Pancreas (tissue), 10 donors: ENCODE results near the gene SGTA. TPM values are rescaled to one million over a fixed set of nuclear protein-coding genes. Genes with fewer than 3 reads are reported as not detected.

ENCODE experiments used
- ATAC-seq, 4 donors: fragments of 200-7000 bp; cut with Tn5 transposase; one replicate each; pipeline versions ENCODE4 v1.8.0 to v1.9.1; 2020; ENCODE audit warnings: mild to moderate bottlenecking in 4 of 4, moderate library complexity in 4 of 4
- DNase-seq, 6 donors: peaks; one replicate each; pipeline ENCODE4 v3.0.0-alpha.2; 2020
- FAIRE-seq: peaks from 2 replicates; lab custom pipeline; 2012; peaks lifted over from hg19 to GRCh38; lab: Jason Lieb, UNC
- H3K27ac ChIP-seq, 4 donors: fragments of 200-600 bp; sonication (generic); 1 replicate in 3 of 4; 2 replicates in 1 of 4; pipeline versions ENCODE4 v1.5.0 to v1.8.0; 2020
- H3K27me3 ChIP-seq, 4 donors: fragments of 200-600 bp; one replicate each; pipeline ENCODE4 v1.8.0; 2021
- H3K36me3 ChIP-seq, 3 donors: fragments of 200-600 bp; sonication (generic) in 1 of 3; one replicate each; pipeline versions ENCODE4 v1.5.0 to v1.8.0; 2020 to 2021
- H3K4me1 ChIP-seq, 3 donors: fragments of 200-600 bp; one replicate each; pipeline ENCODE4 v1.8.0; 2021
- H3K4me3 ChIP-seq, 4 donors: fragments of 200-600 bp; sonication (generic) in 2 of 4; one replicate each; pipeline versions ENCODE4 v1.5.0 to v1.8.0; 2020 to 2021
- H3K9me3 ChIP-seq, 4 donors: fragments of 200-600 bp; one replicate each; pipeline ENCODE4 v1.8.0; 2021
- CTCF ChIP-seq, 4 donors: fragments of 200-600 bp; sonication (generic) in 3 of 4; IDR thresholded peaks; one replicate each; pipeline versions ENCODE4 v1.5.0 to v1.8.0; 2021; ENCODE audit warnings: antibody characterized with exemption in 4 of 4
- WGBS, 2 donors: extraction: QIAGEN DNeasy Blood & Tissue Kit; methylation state at CpG; one replicate each; pipeline ENCODE4 v1.1.7; 2013; 5-methylcytosine and 5-hydroxymethylcytosine counted together
- intact Hi-C, 3 donors: fragments of 100-400 bp; cut with DNase I; formaldehyde crosslinking; loops; one replicate each; pipeline versions ENCODE4 v1.11.1 to v1.14.2; 2022
- polyA plus RNA-seq, 2 donors: library from polyadenylated mRNA; stranded (reverse); fragments of 200-250 nt; gene quantifications; one replicate each; pipeline ENCODE4 v1.2.3, GENCODE V29; 2013
- total RNA-seq, 6 donors: library from RNA; stranded (reverse); fragmentation: NEBNext Ultra II Directional in 4 of 6; extraction: Animal tissue kit (Norgen Biotek cat#: 25700) in 4 of 6; gene quantifications; one replicate each; pipeline versions ENCODE4 v1.2.1 to v1.2.4, GENCODE V29; 2021 to 2023
- donor health status: healthy with polysubstance abuse.
- donor health status: DM: no; HTN: no; CAD: no; lungs with moderate emphysema.
- donor health status: DM: no; HTN: no; CAD: no.
- donor health status: control.
- donor health status: control.
- donor health status: Bipolar disorder and iron deficiency.
- donor health status: DM: yes; HTN: yes; CAD: no.
- donor health status: DM: no; HTN: no; CAD: no.
- donor health status: DM: no; HTN: no; CAD: no.
- donor health status: DM: yes; HTN: yes; CAD: no.

Gene SGTA
- total and polyA plus RNA-seq, 8 donors, result 19.4 to 49.6 (median 26.7) TPM

- WGBS, 2 donors, result 89 to 91% methylated on average over 16 of the region's 16 CpGs
- ATAC-seq (no peak), FAIRE-seq (no peak), DNase-seq (no peak)
- H3K4me3 ChIP-seq, result no peak overlapping the region
- H3K4me1 ChIP-seq, result peaks cover 0 to 6% (median 0%) of the 10 kb centered on the region in 3 donors
- H3K36me3 ChIP-seq, result no peaks in the 10 kb centered on the region
- intact Hi-C loops, result no loop called here
- H3K9me3 ChIP-seq, result no peaks in the 10 kb centered on the region
- H3K27me3 ChIP-seq, result no peaks in the 10 kb centered on the region
- TF ChIP-seq CTCF (IDR thresholded peaks at IDR 0.05), result no peak
- no peak overlapping the region for H3K27ac ChIP-seq
Observed at GRCh38 chr19:2816641-2817040, 33.6 kb upstream of the SGTA start.

- ATAC-seq (no peak), FAIRE-seq (no peak), DNase-seq (no peak)
- Histone ChIP-seq H3K9me3 (no peaks in the 10 kb centered on the region), H3K4me3 (no peak overlapping the region), H3K27ac (no peak overlapping the region), H3K27me3 (no peaks in the 10 kb centered on the region), H3K36me3 (no peaks in the 10 kb centered on the region), H3K4me1 (peaks cover 0 to 5% (median 0%) of the 10 kb centered on the region in 3 donors)
- no peak for TF ChIP-seq CTCF (IDR thresholded peaks at IDR 0.05)
- intact Hi-C loops, result no loop called here
- 77 to 85% methylated on average over 15 of the region's 15 CpGs for WGBS, 2 donors
Observed at GRCh38 chr19:2815923-2816322, 32.9 kb upstream of the SGTA start.

- Histone ChIP-seq H3K27ac (no peak overlapping the region), H3K4me3 (no peak overlapping the region), H3K36me3 (no peaks in the 10 kb centered on the region), H3K9me3 (no peaks in the 10 kb centered on the region), H3K27me3 (no peaks in the 10 kb centered on the region), H3K4me1 (no peaks in the 10 kb centered on the region)
- intact Hi-C loops, result no loop called here
- DNase-seq (no peak), ATAC-seq (no peak), FAIRE-seq (no peak)
- 92% methylated on average over 13 of the region's 13 CpGs for WGBS, 2 donors
- no peak for TF ChIP-seq CTCF (IDR thresholded peaks at IDR 0.05)
Observed at GRCh38 chr19:2815191-2815614, 32.1 kb upstream of the SGTA start.

DNA sequence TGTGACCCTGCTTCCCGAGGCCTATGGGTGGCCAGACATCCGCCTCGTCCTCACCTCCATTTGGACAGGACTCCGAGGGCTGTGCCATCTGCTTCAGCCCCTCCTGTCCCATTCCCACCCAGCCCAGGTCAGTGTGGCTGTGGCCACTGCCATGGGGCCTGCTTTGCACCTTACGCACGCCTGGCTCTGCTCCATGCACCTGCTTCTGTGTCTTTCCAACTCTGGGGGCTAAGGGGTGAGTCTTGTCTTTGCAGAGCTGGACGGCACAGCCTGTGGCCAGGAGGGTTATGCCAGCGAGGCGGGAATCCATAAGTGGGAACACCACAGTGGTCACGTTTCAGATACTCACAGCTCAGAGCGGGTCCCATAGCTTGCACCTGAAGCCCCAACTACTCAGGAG, 31.4 kb upstream of the SGTA start:
- Histone ChIP-seq H3K27ac (no peak overlapping the region), H3K27me3 (no peaks in the 10 kb centered on the region), H3K4me3 (no peak overlapping the region), H3K9me3 (no peaks in the 10 kb centered on the region), H3K4me1 (no peaks in the 10 kb centered on the region), H3K36me3 (no peaks in the 10 kb centered on the region)
- ATAC-seq (no peak), DNase-seq (no peak), FAIRE-seq (no peak)
- WGBS, 2 donors, result 92 to 98% methylated on average over 11 of the region's 11 CpGs
- no peak for TF ChIP-seq CTCF (IDR thresholded peaks at IDR 0.05)
- intact Hi-C loops, result no loop called here

- H3K27me3 ChIP-seq, result no peaks in the 10 kb centered on the region
- H3K9me3 ChIP-seq, result no peaks in the 10 kb centered on the region
- WGBS, 2 donors, result 89% methylated on average over 32 to 35 of the region's 35 CpGs
- no peaks in the 10 kb centered on the region for H3K4me1 ChIP-seq
- H3K36me3 ChIP-seq, result no peaks in the 10 kb centered on the region
- no peak for TF ChIP-seq CTCF (IDR thresholded peaks at IDR 0.05)
- ATAC-seq (no peak), FAIRE-seq (no peak), DNase-seq (no peak)
- H3K4me3 ChIP-seq, result no peak overlapping the region
- intact Hi-C loops, result no loop called here
- H3K27ac ChIP-seq, result no peak overlapping the region
Observed at GRCh38 chr19:2813235-2814160, 30.4 kb upstream of the SGTA start.
